ENCODE data around the gene CHRNB1.

DNA sequence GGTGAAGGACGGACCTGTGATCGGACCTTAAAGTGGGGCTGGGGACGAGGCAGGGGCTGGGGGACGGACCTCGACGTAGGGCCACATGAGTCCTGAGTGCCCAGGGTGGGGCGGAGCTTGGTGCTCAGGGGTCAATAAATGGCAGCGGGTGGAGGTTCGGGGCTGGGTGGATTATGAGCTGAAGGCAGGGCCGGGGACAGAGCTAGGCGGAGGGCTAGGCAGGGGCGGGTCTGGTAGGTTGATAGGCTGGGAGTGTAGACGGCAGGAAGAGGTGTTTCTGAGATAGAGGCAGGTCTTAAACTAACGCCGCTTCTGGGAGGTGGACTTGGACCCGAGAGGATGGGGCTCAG, 733 bp downstream of the CHRNB1 start:
- TF ChIP-seq, protein P1, sequence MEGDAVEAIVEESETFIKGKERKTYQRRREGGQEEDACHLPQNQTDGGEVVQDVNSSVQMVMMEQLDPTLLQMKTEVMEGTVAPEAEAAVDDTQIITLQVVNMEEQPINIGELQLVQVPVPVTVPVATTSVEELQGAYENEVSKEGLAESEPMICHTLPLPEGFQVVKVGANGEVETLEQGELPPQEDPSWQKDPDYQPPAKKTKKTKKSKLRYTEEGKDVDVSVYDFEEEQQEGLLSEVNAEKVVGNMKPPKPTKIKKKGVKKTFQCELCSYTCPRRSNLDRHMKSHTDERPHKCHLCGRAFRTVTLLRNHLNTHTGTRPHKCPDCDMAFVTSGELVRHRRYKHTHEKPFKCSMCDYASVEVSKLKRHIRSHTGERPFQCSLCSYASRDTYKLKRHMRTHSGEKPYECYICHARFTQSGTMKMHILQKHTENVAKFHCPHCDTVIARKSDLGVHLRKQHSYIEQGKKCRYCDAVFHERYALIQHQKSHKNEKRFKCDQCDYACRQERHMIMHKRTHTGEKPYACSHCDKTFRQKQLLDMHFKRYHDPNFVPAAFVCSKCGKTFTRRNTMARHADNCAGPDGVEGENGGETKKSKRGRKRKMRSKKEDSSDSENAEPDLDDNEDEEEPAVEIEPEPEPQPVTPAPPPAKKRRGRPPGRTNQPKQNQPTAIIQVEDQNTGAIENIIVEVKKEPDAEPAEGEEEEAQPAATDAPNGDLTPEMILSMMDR (IDR thresholded peaks at IDR 0.05 in 2 of 3, conservative IDR thresholded peaks at IDR 0.05 in 1 of 3; ENCODE audit: control insufficient read depth in 2 of 3, extremely low read depth in 1 of 3, insufficient read depth in 1 of 3, low read depth in 3 of 3, low read length in 3 of 3), result no peak
- TF ChIP-seq POLR2A (IDR thresholded peaks at IDR 0.05; ENCODE audit: low read depth, low read length) (no peak), PML (IDR thresholded peaks at IDR 0.05; ENCODE audit: low read length) (no peak), MTA2 (IDR thresholded peaks at IDR 0.05; ENCODE audit: low read depth) (no peak), MEF2A (IDR thresholded peaks at IDR 0.05; ENCODE audit: insufficient read depth, low read depth, low read length) (no peak), CEBPB (IDR thresholded peaks at IDR 0.05; ENCODE audit: borderline replicate concordance in 1 of 2, low read depth in 2 of 2, low read length in 2 of 2) (no peak), JUNB (IDR thresholded peaks at IDR 0.05) (no peak), BRCA1 (IDR thresholded peaks at IDR 0.05; ENCODE audit: low read depth, low read length) (no peak)

Data from GM12878 (cell line).